Measurements from ENCODE around the gene SLC22A17. TPM values are rescaled to one million over a fixed set of nuclear protein-coding genes. Genes with fewer than 3 reads are reported as not detected.
A peak's percentile ranks its signal among the peaks of the same experiment; 100 is the strongest.

Gene SLC22A17
- total and polyA plus RNA-seq, 4 donors = 5.4 to 27.3 (median 9.7) TPM

DNA sequence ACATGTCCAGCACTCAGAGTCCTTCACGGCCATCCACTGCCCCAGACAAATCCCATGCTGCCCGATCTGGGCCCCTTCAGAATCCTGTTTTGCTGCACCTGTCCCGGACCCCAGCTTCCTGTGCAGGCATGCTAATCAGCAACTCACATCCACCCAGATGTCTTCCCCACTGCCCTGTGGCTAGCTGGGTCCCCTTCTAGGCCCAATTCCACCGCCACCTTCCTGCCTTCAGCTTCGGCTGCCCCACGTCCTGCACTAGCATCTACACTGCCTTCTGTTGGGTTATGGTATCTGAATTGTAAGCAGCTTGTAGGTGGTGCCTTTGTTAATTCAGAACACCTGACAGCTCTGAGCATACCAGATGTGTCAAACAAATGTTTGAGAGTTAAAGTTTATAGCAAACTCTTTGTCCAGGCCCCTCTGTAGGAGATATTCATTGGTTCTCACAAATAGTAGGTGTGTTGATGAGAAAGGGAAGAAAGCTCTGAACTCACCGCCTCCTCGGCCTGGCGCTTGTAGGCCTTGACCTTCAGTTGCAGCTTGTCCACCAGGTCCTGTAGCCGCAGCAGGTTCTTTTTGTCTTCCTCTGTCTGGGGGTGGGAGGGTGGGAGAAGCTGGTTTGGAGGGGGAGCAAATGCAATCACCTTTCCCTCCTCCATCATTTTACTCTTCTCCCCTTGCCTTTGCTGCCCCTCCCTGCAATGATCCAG lies 30.2 kb upstream of the SLC22A17 start:
- no peaks in the 10 kb centered on the region for H3K4me1 ChIP-seq (ENCODE audit: control insufficient read depth in 5 of 5, insufficient read depth in 5 of 5, low read length in 5 of 5)
- peaks cover 0 to 10% (median 0%) of the 10 kb centered on the region in 4 donors for H3K36me3 ChIP-seq (ENCODE audit: control insufficient read depth in 4 of 4, insufficient read depth in 4 of 4, low read length in 4 of 4)
- H3K27ac ChIP-seq (ENCODE audit: low read depth in 1 of 2, low read length in 1 of 2) = no peak overlapping the region
- H3K9me3 ChIP-seq (ENCODE audit: control insufficient read depth in 4 of 4, insufficient read depth in 3 of 4, low read length in 3 of 4) = no peaks in the 10 kb centered on the region
- no peak for ATAC-seq (ENCODE audit: insufficient read depth, low FRiP score)
- H3K4me3 ChIP-seq = no peak overlapping the region
- no peak for DNase-seq
- TF ChIP-seq, protein P1, sequence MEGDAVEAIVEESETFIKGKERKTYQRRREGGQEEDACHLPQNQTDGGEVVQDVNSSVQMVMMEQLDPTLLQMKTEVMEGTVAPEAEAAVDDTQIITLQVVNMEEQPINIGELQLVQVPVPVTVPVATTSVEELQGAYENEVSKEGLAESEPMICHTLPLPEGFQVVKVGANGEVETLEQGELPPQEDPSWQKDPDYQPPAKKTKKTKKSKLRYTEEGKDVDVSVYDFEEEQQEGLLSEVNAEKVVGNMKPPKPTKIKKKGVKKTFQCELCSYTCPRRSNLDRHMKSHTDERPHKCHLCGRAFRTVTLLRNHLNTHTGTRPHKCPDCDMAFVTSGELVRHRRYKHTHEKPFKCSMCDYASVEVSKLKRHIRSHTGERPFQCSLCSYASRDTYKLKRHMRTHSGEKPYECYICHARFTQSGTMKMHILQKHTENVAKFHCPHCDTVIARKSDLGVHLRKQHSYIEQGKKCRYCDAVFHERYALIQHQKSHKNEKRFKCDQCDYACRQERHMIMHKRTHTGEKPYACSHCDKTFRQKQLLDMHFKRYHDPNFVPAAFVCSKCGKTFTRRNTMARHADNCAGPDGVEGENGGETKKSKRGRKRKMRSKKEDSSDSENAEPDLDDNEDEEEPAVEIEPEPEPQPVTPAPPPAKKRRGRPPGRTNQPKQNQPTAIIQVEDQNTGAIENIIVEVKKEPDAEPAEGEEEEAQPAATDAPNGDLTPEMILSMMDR (IDR thresholded peaks at IDR 0.05; ENCODE audit: control extremely low read depth, extremely low read depth) = no peak
- WGBS, 2 donors = 55 to 66% methylated on average over 10 of the region's 10 CpGs
- no peaks in the 10 kb centered on the region for H3K27me3 ChIP-seq (ENCODE audit: control insufficient read depth in 3 of 3, insufficient read depth in 3 of 3, low read length in 2 of 3)
- H3K9ac ChIP-seq (ENCODE audit: insufficient read depth in 1 of 2, low read length in 2 of 2) = no peak overlapping the region

DNA sequence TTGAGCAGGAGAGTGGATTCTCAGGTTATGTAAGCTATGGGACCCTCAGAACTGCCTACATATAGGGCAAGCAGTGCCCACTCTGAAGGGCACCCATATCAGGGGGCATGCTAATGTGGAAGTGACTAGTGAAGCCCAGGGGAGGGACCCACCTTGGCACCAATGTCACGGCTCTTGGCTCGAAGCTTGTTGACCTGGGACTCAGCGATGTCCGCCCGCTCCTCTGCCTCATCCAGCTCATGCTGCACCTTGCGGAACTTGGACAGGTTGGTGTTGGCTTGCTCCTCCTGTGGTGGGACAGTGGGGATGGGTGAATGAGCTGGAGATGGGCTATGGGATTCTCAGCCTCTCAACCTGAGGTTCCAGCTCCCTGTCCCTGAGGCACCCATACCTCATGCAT lies 29.6 kb upstream of the SLC22A17 start:
- TF ChIP-seq, protein P1 (IDR thresholded peaks at IDR 0.05; ENCODE audit: control extremely low read depth, extremely low read depth) = no peak
- H3K9ac ChIP-seq (ENCODE audit: insufficient read depth in 1 of 2, low read length in 2 of 2) = no peak overlapping the region
- DNase-seq = no peak
- no peaks in the 10 kb centered on the region for H3K27me3 ChIP-seq (ENCODE audit: control insufficient read depth in 3 of 3, insufficient read depth in 3 of 3, low read length in 2 of 3)
- H3K4me3 ChIP-seq = no peak overlapping the region
- peaks cover 0 to 2% (median 0%) of the 10 kb centered on the region in 5 donors for H3K4me1 ChIP-seq (ENCODE audit: control insufficient read depth in 5 of 5, insufficient read depth in 5 of 5, low read length in 5 of 5)
- 93 to 94% methylated on average over 6 of the region's 6 CpGs for WGBS, 2 donors
- H3K36me3 ChIP-seq (ENCODE audit: control insufficient read depth in 4 of 4, insufficient read depth in 4 of 4, low read length in 4 of 4) = peaks cover 0 to 10% (median 0%) of the 10 kb centered on the region in 4 donors
- ATAC-seq (ENCODE audit: insufficient read depth, low FRiP score) = no peak
- H3K9me3 ChIP-seq (ENCODE audit: control insufficient read depth in 4 of 4, insufficient read depth in 3 of 4, low read length in 3 of 4) = no peaks in the 10 kb centered on the region
- H3K27ac ChIP-seq (ENCODE audit: low read depth in 1 of 2, low read length in 1 of 2) = peak overlapping the region in 1 of 2 donors; percentile 0

DNA sequence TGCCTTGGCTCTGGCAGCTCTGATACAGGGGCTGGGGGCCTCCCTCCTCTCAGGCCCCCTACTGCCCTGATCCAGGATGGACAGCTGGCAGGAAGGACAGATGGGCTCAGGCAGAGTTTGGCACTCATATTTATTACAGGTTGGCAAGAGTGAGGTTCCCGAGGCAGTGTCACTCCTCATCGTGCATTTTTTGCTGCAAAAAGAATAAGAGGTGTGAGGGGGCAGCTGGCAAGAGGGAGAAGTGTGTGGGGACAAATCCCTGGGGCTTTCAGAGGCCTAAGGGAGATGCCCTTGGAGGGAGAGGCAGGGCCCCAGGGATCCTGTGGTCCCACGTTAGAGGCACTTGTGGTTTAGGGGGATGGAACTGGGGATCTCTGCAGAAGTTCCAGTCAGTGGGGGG lies 29.2 kb upstream of the SLC22A17 start:
- DNase-seq (no peak), ATAC-seq (ENCODE audit: insufficient read depth, low FRiP score) (no peak)
- no peak overlapping the region for H3K9ac ChIP-seq (ENCODE audit: insufficient read depth in 1 of 2, low read length in 2 of 2)
- no peaks in the 10 kb centered on the region for H3K27me3 ChIP-seq (ENCODE audit: control insufficient read depth in 3 of 3, insufficient read depth in 3 of 3, low read length in 2 of 3)
- 44 to 45% methylated on average over 3 of the region's 3 CpGs for WGBS, 2 donors
- H3K27ac ChIP-seq (ENCODE audit: low read depth in 1 of 2, low read length in 1 of 2) = peak overlapping the region in 1 of 2 donors; percentile 0
- no peaks in the 10 kb centered on the region for H3K9me3 ChIP-seq (ENCODE audit: control insufficient read depth in 4 of 4, insufficient read depth in 3 of 4, low read length in 3 of 4)
- H3K4me3 ChIP-seq = no peak overlapping the region
- TF ChIP-seq, protein P1 (IDR thresholded peaks at IDR 0.05; ENCODE audit: control extremely low read depth, extremely low read depth) = no peak
- peaks cover 0 to 6% (median 0%) of the 10 kb centered on the region in 5 donors for H3K4me1 ChIP-seq (ENCODE audit: control insufficient read depth in 5 of 5, insufficient read depth in 5 of 5, low read length in 5 of 5)
- peaks cover 0 to 10% (median 0%) of the 10 kb centered on the region in 4 donors for H3K36me3 ChIP-seq (ENCODE audit: control insufficient read depth in 4 of 4, insufficient read depth in 4 of 4, low read length in 4 of 4)
